GM23338 (cell line): ENCODE data around the gene CCSER2. TPM values are rescaled to one million over a fixed set of nuclear protein-coding genes. Genes with fewer than 3 reads are reported as not detected.

Source experiments
- ATAC-seq: fragments of 200-7000 bp; cut with Tn5 transposase; 3 replicates; pipeline ENCODE4 v1.9.1; 2020
- DNase-seq: peaks from one replicate; pipeline ENCODE4 v3.0.0-alpha.2; 2015; ENCODE audit warnings: low spot score
- H2AFZ ChIP-seq: fragments of 200-600 bp; sonication (generic); 2 replicates; pipeline ENCODE4 v1.8.0; 2016; ENCODE audit warnings: antibody characterized with exemption, mild to moderate bottlenecking, moderate library complexity
- H3F3A ChIP-seq: fragments of 200-600 bp; sonication (generic); replicated peaks from 2 replicates; pipeline ENCODE4 v1.8.0; 2017; ENCODE audit warnings: antibody characterized with exemption, mixed run types, low read depth
- H3K27ac ChIP-seq: fragments of 200-600 bp; sonication (generic); 2 replicates; pipeline ENCODE4 v1.6.1; 2016; ENCODE audit warnings: low read depth
- H3K27me3 ChIP-seq: fragments of 200-600 bp; sonication (generic); 2 replicates; pipeline ENCODE4 v1.8.0; 2016; ENCODE audit warnings: mild to moderate bottlenecking, mixed run types, moderate library complexity; ENCODE audit not compliant: insufficient read depth
- H3K36me3 ChIP-seq: fragments of 200-600 bp; sonication (generic); 2 replicates; pipeline ENCODE4 v1.8.0; 2016; ENCODE audit warnings: mild to moderate bottlenecking; ENCODE audit not compliant: insufficient read depth
- H3K4me1 ChIP-seq: fragments of 200-600 bp; sonication (generic); 2 replicates; pipeline ENCODE4 v1.8.0; 2016; ENCODE audit warnings: mild to moderate bottlenecking, moderate library complexity; ENCODE audit not compliant: insufficient read depth
- H3K4me2 ChIP-seq: fragments of 200-600 bp; sonication (generic); 2 replicates; pipeline ENCODE4 v1.7.1; 2017; ENCODE audit warnings: mixed run types
- H3K4me3 ChIP-seq: fragments of 200-600 bp; sonication (generic); 2 replicates; pipeline ENCODE4 v1.6.1; 2016; ENCODE audit warnings: mixed run types
- H3K79me2 ChIP-seq: fragments of 200-600 bp; sonication (generic); replicated peaks from 2 replicates; pipeline ENCODE4 v1.8.0; 2017; ENCODE audit warnings: mild to moderate bottlenecking; ENCODE audit not compliant: insufficient read depth
- H3K9me2 ChIP-seq: fragments of 200-600 bp; sonication (generic); 2 replicates; pipeline ENCODE4 v1.8.0; 2017; ENCODE audit not compliant: insufficient read depth
- H4K20me1 ChIP-seq: fragments of 200-600 bp; sonication (generic); replicated peaks from 2 replicates; pipeline ENCODE4 v1.8.0; 2017; ENCODE audit warnings: mild to moderate bottlenecking; ENCODE audit not compliant: insufficient read depth
- H3K27ac Mint-ChIP-seq: 2 replicates; pipeline ENCODE4 v1.8.0; 2020; ENCODE audit warnings: inconsistent platforms, mild to moderate bottlenecking, moderate library complexity, mixed read lengths
- H3K27me3 Mint-ChIP-seq: 3 replicates; pipeline ENCODE4 v1.8.0; 2022; ENCODE audit warnings: low read depth, mild to moderate bottlenecking, moderate library complexity, mixed read lengths, inconsistent platforms; ENCODE audit not compliant: insufficient read depth, poor library complexity
- H3K36me3 Mint-ChIP-seq: 3 replicates; pipeline ENCODE4 v1.8.0; 2021; ENCODE audit warnings: low read depth, mild to moderate bottlenecking, inconsistent platforms, moderate library complexity, mixed read lengths
- H3K4me1 Mint-ChIP-seq: 3 replicates; pipeline ENCODE4 v1.8.0; 2020; ENCODE audit warnings: mild to moderate bottlenecking, inconsistent platforms, mixed read lengths
- H3K4me3 Mint-ChIP-seq: 3 replicates; pipeline ENCODE4 v1.8.0; 2021; ENCODE audit warnings: moderate library complexity, mild to moderate bottlenecking, inconsistent platforms, mixed read lengths
- H3K9me3 Mint-ChIP-seq: 3 replicates; pipeline ENCODE4 v1.8.0; 2020; ENCODE audit warnings: moderate library complexity, mild to moderate bottlenecking, inconsistent platforms, mixed read lengths
- CREB1 ChIP-seq: fragments of 250-450 bp; sonication (Bioruptor Pico); IDR thresholded peaks from 2 replicates; pipeline ENCODE4 v1.5.0; 2020; ENCODE audit warnings: low read depth, mild to moderate bottlenecking, moderate library complexity
- CTCF ChIP-seq, 2 experiments: fragments of 200-600 bp in 1 of 2; sonication (generic) in 1 of 2; conservative IDR thresholded peaks; 2 replicates each; pipeline versions ENCODE4 v1.5.1 to v1.6.1; 2016 to 2017; ENCODE audit warnings: antibody characterized with exemption in 2 of 2, low read depth in 2 of 2, mild to moderate bottlenecking in 2 of 2, moderate library complexity in 1 of 2
- ETS1 ChIP-seq: IDR thresholded peaks from 2 replicates; pipeline ENCODE4 v1.6.1; 2016; ENCODE audit warnings: antibody characterized with exemption
- EZH2 ChIP-seq: fragments of 200-600 bp; sonication (generic); IDR thresholded peaks from one replicate; pipeline ENCODE4 v1.8.0; 2017; ENCODE audit warnings: antibody characterized with exemption, mild to moderate bottlenecking, low read depth; ENCODE audit not compliant: unreplicated experiment
- EZH2phosphoT487 ChIP-seq: fragments of 200-600 bp; sonication (generic); IDR thresholded peaks from one replicate; pipeline ENCODE4 v1.8.1; 2018; ENCODE audit warnings: antibody characterized with exemption; ENCODE audit not compliant: unreplicated experiment
- JUNB ChIP-seq: IDR thresholded peaks from one replicate; pipeline ENCODE4 v1.6.1; 2016; ENCODE audit warnings: antibody characterized with exemption; ENCODE audit not compliant: unreplicated experiment
- NANOG ChIP-seq: IDR thresholded peaks from 2 replicates; pipeline ENCODE4 v1.6.1; 2016; ENCODE audit warnings: antibody characterized with exemption, borderline replicate concordance
- POLR2AphosphoS5 ChIP-seq: IDR thresholded peaks from 2 replicates; pipeline ENCODE4 v1.6.1; 2016; ENCODE audit warnings: antibody characterized with exemption, low read depth
- REST ChIP-seq: IDR thresholded peaks from one replicate; pipeline ENCODE4 v1.6.1; 2018; ENCODE audit warnings: antibody characterized with exemption; ENCODE audit not compliant: unreplicated experiment
- STAT1 ChIP-seq: IDR thresholded peaks from one replicate; pipeline ENCODE4 v1.6.1; 2016; ENCODE audit warnings: antibody characterized with exemption; ENCODE audit not compliant: unreplicated experiment
- ZNF114 ChIP-seq: fragments of 250-450 bp; sonication (Bioruptor Pico); IDR thresholded peaks from 2 replicates; pipeline ENCODE4 v1.5.0; 2020; ENCODE audit warnings: mild to moderate bottlenecking, moderate library complexity
- ZNF331 ChIP-seq: fragments of 250-450 bp; sonication (Bioruptor Pico); IDR thresholded peaks from 2 replicates; pipeline ENCODE4 v1.5.0; 2020; ENCODE audit warnings: low read depth, mild to moderate bottlenecking, moderate library complexity
- ZNF462 ChIP-seq: fragments of 250-450 bp; sonication (Bioruptor Pico); IDR thresholded peaks from 2 replicates; pipeline ENCODE4 v1.5.0; 2020; ENCODE audit warnings: mild to moderate bottlenecking, moderate library complexity
- polyA plus RNA-seq: library from polyadenylated mRNA; unstranded; fragments of >200 nt; fragmentation: Nextera tagmentation; extraction: Ambion mirVana; gene quantifications from 2 replicates; pipeline ENCODE4 v1.2.1, GENCODE V29; 2016
- total RNA-seq: library from RNA; depleted of rRNA; stranded (reverse); fragments of >200 nt; shearing (Covaris generic); gene quantifications from 2 replicates; pipeline ENCODE4 v1.2.3, GENCODE V29; 2014

Gene CCSER2
- total and polyA plus RNA-seq, 2 experiments from 2014 or later = 30.6 to 37.2 TPM

GRCh38 chr10:84447701-84448400 lies 119.5 kb downstream of the CCSER2 start:
- DNase-seq = peak; percentile 15
- Histone ChIP-seq H3K27me3 (no peaks in the 10 kb centered on the region), H3K4me3 (no peak overlapping the region), H3F3A (no peaks in the 10 kb centered on the region), H3K79me2 (no peaks in the 10 kb centered on the region), H3K27ac (no peak overlapping the region), H4K20me1 (no peaks in the 10 kb centered on the region), H3K4me2 (no peak overlapping the region), H3K36me3 (no peaks in the 10 kb centered on the region), H2AFZ (no peak overlapping the region), H3K4me1 (no peaks in the 10 kb centered on the region), H3K9me2 (no peaks in the 10 kb centered on the region)
- Mint-ChIP-seq H3K36me3 (peaks cover 8% of the 10 kb centered on the region), H3K9me3 (no peaks in the 10 kb centered on the region), H3K27me3 (no peaks in the 10 kb centered on the region), H3K4me1 (peaks cover 15% of the 10 kb centered on the region), H3K27ac (peak overlapping the region; percentile 31; the same call in 1 of the 2 replicates), H3K4me3 (no peak overlapping the region)
- TF ChIP-seq EZH2phosphoT487 = no peak
- TF ChIP-seq JUNB = no peak
- TF ChIP-seq NANOG = no peak
- no peak for TF ChIP-seq CREB1 (CRISPR knock-in tag)
- TF ChIP-seq REST = no peak
- no peak for TF ChIP-seq ZNF462 (CRISPR knock-in tag)
- no peak for TF ChIP-seq ZNF114 (CRISPR knock-in tag)
- no peak for TF ChIP-seq POLR2AphosphoS5
- TF ChIP-seq STAT1 = no peak
- no peak for TF ChIP-seq EZH2
- no peak for TF ChIP-seq ZNF331 (CRISPR knock-in tag)
- no peak for TF ChIP-seq ETS1
- TF ChIP-seq CTCF (conservative IDR thresholded peaks at IDR 0.05; ENCODE audit: low read depth in 2 of 2) = no peak
- ATAC-seq = peak; percentile 78
